Measurements from ENCODE around the gene TCP10L.

The TCP10L gene

DNA sequence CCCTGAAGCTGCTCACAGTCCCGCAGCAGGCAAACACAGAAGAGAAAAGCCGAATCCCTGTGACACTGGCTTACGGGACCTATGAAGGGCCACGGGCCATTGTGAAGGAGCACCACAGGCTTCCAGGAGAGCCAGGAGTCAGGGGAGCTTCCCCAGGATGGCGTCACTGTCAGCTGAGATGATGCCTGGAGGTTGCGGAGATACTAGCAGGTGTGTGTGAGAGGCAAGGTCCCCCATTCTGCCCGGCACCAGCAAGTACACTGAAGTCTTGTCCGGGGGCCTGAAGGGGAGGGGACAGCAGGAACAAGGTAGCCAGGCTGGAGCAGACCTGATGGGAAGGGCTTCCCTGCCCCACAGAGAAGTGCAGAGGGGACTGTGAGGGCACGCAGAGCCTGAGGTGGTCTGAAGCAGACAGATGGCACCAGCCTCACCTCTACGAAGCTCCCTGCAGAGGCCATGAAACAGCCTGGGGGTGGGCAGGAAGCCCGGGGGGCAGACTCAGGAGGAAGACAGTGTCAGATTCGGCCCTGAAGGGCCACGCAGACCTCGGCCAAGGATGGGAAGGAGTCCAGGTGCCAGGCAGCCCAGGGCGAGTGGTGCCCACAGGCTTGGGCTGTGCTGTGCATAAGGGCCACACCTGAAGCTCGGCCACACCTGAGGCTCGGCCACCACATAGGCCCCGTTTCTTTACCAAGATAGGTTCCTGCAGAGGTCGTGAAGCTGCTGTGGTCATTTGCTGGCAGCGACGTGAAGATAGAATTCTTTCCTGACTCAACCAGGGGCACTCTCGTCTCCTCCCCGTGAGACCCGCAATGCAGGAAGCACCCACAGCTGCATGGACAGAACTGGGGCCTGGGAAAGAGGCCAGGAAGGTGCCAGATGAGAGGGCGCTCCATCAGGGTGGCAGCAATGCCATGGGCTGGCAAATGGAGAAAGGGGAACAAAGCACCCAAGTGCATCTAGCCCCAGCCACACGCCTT lies 10.1 kb downstream of the TCP10L start:
- no peak for TF ChIP-seq SUZ12 (IDR thresholded peaks at IDR 0.05; ENCODE audit: extremely low read depth, insufficient read depth, insufficient read length)
- H3K36me3 ChIP-seq (ENCODE audit: insufficient read depth, insufficient read length, low read length): no peaks in the 10 kb centered on the region
- no peak overlapping the region for H3K9ac ChIP-seq (ENCODE audit: insufficient read length, low read depth)

DNA sequence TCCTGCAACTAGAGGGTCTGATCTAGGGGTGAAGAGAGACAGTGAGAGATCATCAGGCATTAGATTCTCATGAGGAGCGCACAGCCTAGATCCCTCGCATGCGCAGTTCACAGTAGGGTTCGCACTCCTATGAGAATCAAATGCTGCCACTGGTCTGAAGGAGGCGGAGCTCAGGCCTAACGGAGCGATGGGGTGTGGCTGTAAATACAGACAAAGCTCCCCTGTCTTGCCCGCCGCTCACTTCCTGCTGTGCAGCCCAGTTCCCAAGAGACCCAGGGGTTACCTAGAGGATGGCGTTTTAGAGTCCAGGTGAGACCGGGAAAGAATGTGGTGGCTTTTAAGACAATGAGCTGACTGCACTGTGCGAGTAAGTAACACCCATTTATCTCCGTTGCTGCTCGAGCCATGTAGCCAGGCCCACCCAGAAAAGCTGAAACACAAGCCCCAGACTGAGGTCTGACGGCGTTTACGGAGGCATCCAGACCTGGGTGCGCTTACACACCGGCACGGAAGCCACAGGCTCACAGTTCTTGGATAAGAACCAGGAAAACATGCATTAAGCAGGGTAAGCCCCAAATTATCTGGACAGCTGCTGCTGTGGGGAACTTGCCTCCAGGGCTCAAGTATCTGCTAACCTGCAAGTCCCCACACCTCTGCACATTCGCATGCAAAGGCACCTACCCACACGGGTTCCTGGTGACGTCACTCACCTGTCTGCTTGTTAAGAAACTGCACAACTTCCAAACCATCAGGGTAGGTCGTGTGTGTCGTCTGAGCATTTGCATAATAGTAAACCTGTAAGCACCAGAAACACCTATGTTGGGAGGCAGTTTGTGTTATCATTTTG lies 12.5 kb downstream of the TCP10L start:
- DNase-seq (ENCODE audit: low read depth, low spot score): no peak
- Histone ChIP-seq H3K4me3 (ENCODE audit: insufficient read length, low read depth) (no peak overlapping the region), H3K4me1 (ENCODE audit: insufficient read depth, insufficient read length) (peaks cover 13% of the 10 kb centered on the region), H3K27me3 (ENCODE audit: insufficient read depth, insufficient read length) (peaks cover 11% of the 10 kb centered on the region), H3K9me3 (ENCODE audit: insufficient read depth, low read length) (no peaks in the 10 kb centered on the region), H3K9ac (ENCODE audit: insufficient read length, low read depth) (no peak overlapping the region), H3K36me3 (ENCODE audit: insufficient read depth, insufficient read length, low read length) (no peaks in the 10 kb centered on the region)
- no peak for TF ChIP-seq YY1 (IDR thresholded peaks at IDR 0.05; ENCODE audit: insufficient read depth, insufficient read length)
- no peak for TF ChIP-seq SUZ12 (IDR thresholded peaks at IDR 0.05; ENCODE audit: extremely low read depth, insufficient read depth, insufficient read length)
- no peak for TF ChIP-seq ZNF274 (IDR thresholded peaks at IDR 0.05; ENCODE audit: low read depth, low read length)

More for the DNA sequence above, 10.1 kb downstream of the TCP10L start:
- H3K9me3 ChIP-seq (ENCODE audit: insufficient read depth, low read length): no peaks in the 10 kb centered on the region
- no peak overlapping the region for H3K4me3 ChIP-seq (ENCODE audit: insufficient read length, low read depth)
- peaks cover 13% of the 10 kb centered on the region for H3K4me1 ChIP-seq (ENCODE audit: insufficient read depth, insufficient read length)
- no peak for DNase-seq (ENCODE audit: low read depth, low spot score)
- H3K27me3 ChIP-seq (ENCODE audit: insufficient read depth, insufficient read length): no peaks in the 10 kb centered on the region

DNA sequence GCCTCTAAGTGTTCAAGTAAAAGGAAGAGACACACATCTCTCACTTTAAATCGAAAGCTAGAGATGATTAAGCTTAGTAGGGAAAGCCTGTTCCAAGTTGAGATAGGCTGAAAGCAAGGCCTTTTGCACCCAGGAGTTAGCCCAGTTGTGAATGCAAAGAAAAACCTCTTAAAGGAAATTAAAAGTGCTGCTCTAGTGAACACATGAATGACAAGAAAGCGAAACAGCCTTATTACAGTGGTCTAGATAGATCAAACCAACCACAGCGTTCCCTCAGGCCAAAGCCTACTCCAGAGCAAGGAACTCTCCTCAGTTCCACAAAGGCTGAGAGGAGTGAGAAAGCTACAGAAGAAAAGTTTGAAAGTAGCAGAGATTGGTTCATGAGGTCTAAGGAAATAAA lies 14.9 kb downstream of the TCP10L start:
- Histone ChIP-seq H3K27me3 (ENCODE audit: insufficient read depth, insufficient read length) (peaks cover 15% of the 10 kb centered on the region), H3K9me3 (ENCODE audit: insufficient read depth, low read length) (peaks cover 2% of the 10 kb centered on the region), H3K4me3 (ENCODE audit: insufficient read length, low read depth) (no peak overlapping the region), H3K9ac (ENCODE audit: insufficient read length, low read depth) (no peak overlapping the region), H3K36me3 (ENCODE audit: insufficient read depth, insufficient read length, low read length) (no peaks in the 10 kb centered on the region), H3K4me1 (ENCODE audit: insufficient read depth, insufficient read length) (peaks cover 11% of the 10 kb centered on the region)
- TF ChIP-seq YY1 (IDR thresholded peaks at IDR 0.05; ENCODE audit: insufficient read depth, insufficient read length): no peak
- TF ChIP-seq ZNF274 (IDR thresholded peaks at IDR 0.05; ENCODE audit: low read depth, low read length): no peak
- no peak for TF ChIP-seq SUZ12 (IDR thresholded peaks at IDR 0.05; ENCODE audit: extremely low read depth, insufficient read depth, insufficient read length)
- no peak for DNase-seq (ENCODE audit: low read depth, low spot score)

DNA sequence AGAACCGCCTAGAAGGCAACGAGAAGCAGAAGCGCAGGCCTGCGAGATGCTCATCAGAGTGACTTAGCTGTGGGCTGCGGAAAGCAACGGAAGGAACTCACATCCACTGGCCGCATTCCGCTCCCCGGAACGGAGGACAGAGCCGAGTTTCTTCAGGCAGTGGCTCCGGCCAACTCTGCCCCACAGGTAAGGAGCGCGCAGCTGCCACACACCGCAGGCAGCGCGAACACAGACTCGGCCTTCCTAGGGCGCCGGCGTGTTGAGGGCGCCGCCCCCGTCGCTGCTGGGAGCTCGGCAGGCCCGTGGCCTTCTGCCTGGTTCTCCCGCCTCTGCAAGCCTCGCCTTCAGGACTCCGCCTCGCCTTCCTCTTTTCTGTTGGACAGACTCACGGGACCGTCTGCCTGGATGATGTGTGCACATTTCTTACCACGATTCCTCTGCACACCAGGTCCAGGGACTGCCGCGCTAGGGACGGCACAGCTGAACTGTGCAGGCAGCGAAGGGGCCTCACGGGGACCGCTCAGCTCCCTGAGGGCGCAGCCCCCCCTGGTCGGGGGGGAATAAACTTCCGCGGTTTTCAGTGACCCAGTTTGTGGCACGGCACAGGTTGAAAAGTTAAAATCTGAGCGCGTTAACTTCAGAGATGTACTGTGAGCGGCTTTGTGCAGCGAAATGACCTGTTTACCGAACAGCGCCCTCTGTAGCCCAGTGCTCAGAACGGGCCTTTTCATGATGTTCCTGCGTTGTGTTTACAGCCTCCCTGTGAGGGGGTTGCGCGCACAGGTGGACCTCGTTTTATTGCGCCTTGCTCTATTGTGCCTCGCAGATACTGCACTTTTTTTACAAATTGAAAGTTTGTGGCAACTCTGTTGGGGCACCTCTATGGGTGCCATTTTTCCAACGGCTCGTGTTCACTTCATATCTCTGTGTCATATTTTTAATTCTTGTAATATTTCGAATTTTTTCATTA lies 15.8 kb downstream of the TCP10L start:
- Histone ChIP-seq H3K9me3 (ENCODE audit: insufficient read depth, low read length) (peaks cover 11% of the 10 kb centered on the region), H3K4me1 (ENCODE audit: insufficient read depth, insufficient read length) (peaks cover 10% of the 10 kb centered on the region), H3K4me3 (ENCODE audit: insufficient read length, low read depth) (peak overlapping the region; percentile 64), H3K9ac (ENCODE audit: insufficient read length, low read depth) (peak overlapping the region; percentile 77), H3K36me3 (ENCODE audit: insufficient read depth, insufficient read length, low read length) (no peaks in the 10 kb centered on the region), H3K27me3 (ENCODE audit: insufficient read depth, insufficient read length) (peaks cover 15% of the 10 kb centered on the region)
- DNase-seq (ENCODE audit: low read depth, low spot score): peak; percentile 92
- TF ChIP-seq SUZ12 (IDR thresholded peaks at IDR 0.05; ENCODE audit: extremely low read depth, insufficient read depth, insufficient read length): no peak
- TF ChIP-seq ZNF274 (IDR thresholded peaks at IDR 0.05; ENCODE audit: low read depth, low read length): no peak
- TF ChIP-seq YY1 (IDR thresholded peaks at IDR 0.05; ENCODE audit: insufficient read depth, insufficient read length): no peak

DNA sequence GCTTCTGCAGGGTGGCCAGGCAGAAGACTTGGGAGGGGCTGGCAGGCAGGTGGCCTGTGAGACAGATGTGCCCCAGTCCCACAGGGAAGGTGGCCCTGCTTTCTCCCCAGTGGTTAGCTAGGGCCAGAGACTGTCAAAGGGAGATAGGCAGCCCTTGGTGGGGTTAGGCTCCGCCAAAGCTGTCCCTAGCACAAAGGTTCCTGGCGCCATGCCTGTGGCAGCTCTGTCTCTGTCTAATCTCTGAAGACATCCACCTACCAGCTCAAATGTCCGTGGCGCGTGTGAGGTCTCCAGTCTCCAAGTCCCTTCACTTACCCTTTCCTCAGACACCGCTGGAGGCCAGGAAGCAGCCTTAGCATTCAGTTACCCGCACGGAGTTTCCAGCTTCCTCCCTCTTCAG lies 17.7 kb downstream of the TCP10L start:
- DNase-seq (ENCODE audit: low read depth, low spot score): no peak
- no peak overlapping the region for H3K4me3 ChIP-seq (ENCODE audit: insufficient read length, low read depth)
- H3K4me1 ChIP-seq (ENCODE audit: insufficient read depth, insufficient read length): peaks cover 2% of the 10 kb centered on the region
- no peak overlapping the region for H3K9ac ChIP-seq (ENCODE audit: insufficient read length, low read depth)
- H3K36me3 ChIP-seq (ENCODE audit: insufficient read depth, insufficient read length, low read length): no peaks in the 10 kb centered on the region
- peaks cover 14% of the 10 kb centered on the region for H3K9me3 ChIP-seq (ENCODE audit: insufficient read depth, low read length)
- H3K27me3 ChIP-seq (ENCODE audit: insufficient read depth, insufficient read length): peaks cover 15% of the 10 kb centered on the region
- TF ChIP-seq SUZ12 (IDR thresholded peaks at IDR 0.05; ENCODE audit: extremely low read depth, insufficient read depth, insufficient read length) (no peak), YY1 (IDR thresholded peaks at IDR 0.05; ENCODE audit: insufficient read depth, insufficient read length) (no peak), ZNF274 (IDR thresholded peaks at IDR 0.05; ENCODE audit: low read depth, low read length) (no peak)

DNA sequence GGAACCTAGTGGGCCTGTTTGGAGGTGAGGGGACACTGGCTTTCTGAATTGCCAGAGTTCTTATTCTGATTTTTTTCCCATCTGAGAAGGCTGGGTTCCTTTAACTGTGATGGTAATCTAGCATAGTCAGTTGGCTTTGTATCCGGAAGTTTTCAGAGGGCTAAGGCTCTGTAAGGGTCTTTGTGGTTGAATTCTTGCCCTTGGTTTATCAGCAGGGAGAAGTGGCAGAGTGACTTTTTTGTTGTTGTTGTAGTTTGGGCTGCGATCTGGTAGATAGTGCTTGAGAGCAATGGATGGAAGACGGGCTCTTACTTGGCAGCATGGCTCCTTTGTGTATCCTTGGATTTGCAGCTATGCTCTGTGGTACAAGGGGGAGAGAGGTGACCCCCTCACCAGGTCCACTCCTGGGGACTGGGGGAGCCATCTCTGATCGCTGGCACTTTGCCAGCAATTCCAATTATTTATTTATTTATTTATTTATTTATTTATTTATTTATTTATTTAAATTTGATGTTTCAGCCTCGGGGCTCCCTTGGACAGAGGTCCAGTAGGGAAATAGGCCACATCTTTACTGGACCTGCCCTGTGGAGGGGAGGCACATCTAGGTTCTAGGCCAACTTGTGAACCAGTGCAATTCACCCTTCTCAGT lies 18.5 kb downstream of the TCP10L start:
- DNase-seq (ENCODE audit: low read depth, low spot score): no peak
- no peak for TF ChIP-seq SUZ12 (IDR thresholded peaks at IDR 0.05; ENCODE audit: extremely low read depth, insufficient read depth, insufficient read length)
- TF ChIP-seq ZNF274 (IDR thresholded peaks at IDR 0.05; ENCODE audit: low read depth, low read length): no peak
- TF ChIP-seq YY1 (IDR thresholded peaks at IDR 0.05; ENCODE audit: insufficient read depth, insufficient read length): no peak
- H3K9me3 ChIP-seq (ENCODE audit: insufficient read depth, low read length): peaks cover 14% of the 10 kb centered on the region

More for the DNA sequence above, 18.5 kb downstream of the TCP10L start:
- no peaks in the 10 kb centered on the region for H3K36me3 ChIP-seq (ENCODE audit: insufficient read depth, insufficient read length, low read length)
- H3K4me1 ChIP-seq (ENCODE audit: insufficient read depth, insufficient read length): no peaks in the 10 kb centered on the region
- no peak overlapping the region for H3K4me3 ChIP-seq (ENCODE audit: insufficient read length, low read depth)
- no peak overlapping the region for H3K9ac ChIP-seq (ENCODE audit: insufficient read length, low read depth)
- H3K27me3 ChIP-seq (ENCODE audit: insufficient read depth, insufficient read length): peaks cover 15% of the 10 kb centered on the region

All from NT2/D1 (cell line).